ENCODE data around the gene KCNQ1OT1.

Gene KCNQ1OT1

DNA sequence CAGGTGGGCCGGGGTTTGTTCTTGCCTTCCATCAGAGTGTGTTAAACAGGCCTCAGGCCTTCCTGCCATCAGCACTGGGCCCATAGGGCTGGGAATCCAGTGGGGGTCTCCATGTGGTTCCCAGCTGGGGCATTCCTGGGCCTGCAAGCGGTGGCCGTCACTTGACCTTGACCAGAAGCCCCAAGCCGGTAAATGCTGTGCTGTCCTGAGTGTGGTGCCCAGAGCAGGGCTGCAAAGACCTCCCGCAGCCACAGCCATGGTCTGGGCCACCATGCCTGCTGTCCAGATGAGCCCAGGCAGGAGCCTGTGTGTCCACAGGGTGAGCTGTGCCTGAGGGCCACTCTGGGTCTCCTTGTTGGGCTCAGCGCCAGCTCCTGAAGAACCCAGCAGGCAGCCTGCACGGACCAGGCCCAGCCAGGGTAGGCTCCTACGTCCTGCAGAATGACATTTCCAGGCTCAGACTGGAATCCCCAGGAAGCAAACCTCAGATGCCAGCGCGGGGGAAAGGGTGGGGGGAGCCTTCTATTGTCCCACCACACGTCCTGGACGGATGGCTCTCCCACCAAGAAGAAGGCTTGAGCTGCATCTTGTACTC lies 117.3 kb downstream of the KCNQ1OT1 start:
- no peak for DNase-seq (ENCODE audit: low read depth in 2 of 2)

- no peak for DNase-seq (ENCODE audit: low read depth in 2 of 2)
Measured at GRCh38 chr11:2581931-2582350, 117.9 kb downstream of the KCNQ1OT1 start.

DNA sequence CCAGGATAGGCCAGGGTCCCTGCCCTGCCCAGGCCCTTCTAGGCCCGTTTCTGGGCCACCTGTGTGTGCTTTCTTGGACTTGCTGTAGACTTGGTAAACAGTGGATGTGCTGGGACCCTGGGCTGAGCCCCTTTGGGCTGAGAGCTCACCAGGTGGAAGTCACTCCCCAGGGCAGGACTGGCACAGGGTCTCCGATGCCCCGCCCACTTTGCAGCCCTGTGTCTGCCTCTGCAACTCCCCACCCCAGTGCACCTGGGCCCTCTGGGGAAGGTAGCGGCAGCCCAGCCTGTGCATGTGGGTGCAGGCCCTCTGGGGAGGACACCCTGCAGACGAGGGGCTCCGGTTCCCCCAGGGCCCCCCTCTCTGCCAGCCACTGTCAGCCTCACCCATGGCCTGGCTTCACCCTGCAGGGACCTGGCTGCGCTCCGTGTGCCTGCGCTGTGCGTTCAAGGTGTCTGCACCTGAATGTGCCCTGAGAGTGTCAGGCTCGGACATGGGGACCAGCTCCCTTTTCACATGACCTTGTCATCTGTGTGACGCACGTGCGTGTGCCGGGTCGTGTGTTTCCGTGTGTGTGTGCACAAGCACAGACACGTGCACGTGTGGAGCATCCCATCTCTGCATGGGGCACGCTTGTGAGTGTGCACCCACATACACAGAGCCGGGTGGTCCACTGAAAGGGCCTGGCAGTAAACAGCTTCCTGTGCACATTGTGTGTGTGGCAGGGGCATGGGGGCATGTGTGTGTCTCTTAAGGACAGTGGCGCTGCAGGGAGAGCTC lies 118.5 kb downstream of the KCNQ1OT1 start:
- no peak for DNase-seq (ENCODE audit: low read depth in 2 of 2)

GRCh38 chr11:2580571-2581001 lies 119.2 kb downstream of the KCNQ1OT1 start:
- no peak for DNase-seq (ENCODE audit: low read depth in 2 of 2)

DNA sequence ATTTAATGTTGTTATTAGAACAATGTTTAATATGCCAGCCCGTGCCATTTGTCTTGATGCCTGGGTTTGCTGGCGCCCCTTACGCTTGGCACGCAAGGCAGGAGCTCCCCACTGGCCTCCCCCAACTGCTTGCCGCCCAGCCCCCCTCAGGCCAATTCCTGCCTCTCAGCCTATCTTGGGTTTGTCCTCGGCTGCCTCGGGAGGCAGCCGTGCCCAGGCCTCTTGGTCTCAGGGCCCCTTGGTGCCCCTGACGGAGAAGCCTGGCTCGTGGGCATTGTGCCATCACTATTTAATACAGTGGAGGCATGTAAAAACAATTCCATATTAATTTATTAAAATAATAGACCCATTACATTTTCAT lies 119.8 kb downstream of the KCNQ1OT1 start:
- DNase-seq (ENCODE audit: low read depth in 2 of 2): no peak

- no peak for DNase-seq (ENCODE audit: low read depth in 2 of 2)
Measured at GRCh38 chr11:2579315-2580060, 120.3 kb downstream of the KCNQ1OT1 start.

DNA sequence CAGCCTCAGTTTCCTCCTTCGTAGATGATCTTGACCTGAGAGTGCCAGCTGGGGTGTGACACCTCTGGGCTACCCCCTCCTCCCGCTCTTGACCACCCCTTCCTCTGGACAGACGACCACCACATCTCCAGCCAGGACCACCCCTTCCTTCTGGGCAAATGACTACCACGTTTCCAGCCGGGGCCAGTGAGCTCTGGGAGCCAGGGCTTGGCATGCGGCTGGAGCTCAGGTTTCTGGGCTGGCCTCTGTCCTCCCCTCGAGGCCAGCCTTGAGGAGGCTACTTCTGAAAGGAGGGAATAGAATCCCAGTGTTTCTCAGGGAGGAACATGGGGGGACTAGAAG lies 120.9 kb downstream of the KCNQ1OT1 start:
- no peak for DNase-seq (ENCODE audit: low read depth in 2 of 2)

- no peak for DNase-seq (ENCODE audit: low read depth in 2 of 2)
Measured at GRCh38 chr11:2577991-2578928, 121.5 kb downstream of the KCNQ1OT1 start.

GRCh38 chr11:2577031-2577990 lies 122.5 kb downstream of the KCNQ1OT1 start:
- no peak for DNase-seq (ENCODE audit: low read depth in 2 of 2)

GRCh38 chr11:2576549-2576948 lies 123.2 kb downstream of the KCNQ1OT1 start:
- no peak for DNase-seq (ENCODE audit: low read depth in 2 of 2)

DNA sequence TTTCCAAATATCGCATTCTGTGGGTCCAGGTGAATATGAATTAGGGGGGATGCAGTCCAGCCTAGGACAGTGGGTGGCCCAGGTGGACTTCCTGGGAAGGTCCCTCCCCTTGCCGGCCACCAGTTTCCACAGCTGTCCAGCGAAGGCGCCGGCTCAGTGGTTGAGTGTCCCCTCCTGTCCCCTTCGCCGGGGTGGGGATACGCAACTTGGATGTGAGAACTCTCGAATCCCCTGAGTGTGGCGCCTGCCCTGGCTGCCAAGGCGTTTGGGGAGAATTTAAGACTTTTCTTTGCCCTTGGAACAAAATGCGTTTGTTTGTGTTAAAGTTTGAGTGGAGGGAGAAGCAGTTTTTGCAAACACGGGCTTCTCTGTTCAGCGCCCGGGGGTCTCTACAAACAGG lies 123.7 kb downstream of the KCNQ1OT1 start:
- DNase-seq (ENCODE audit: low read depth in 2 of 2): no peak

DNA sequence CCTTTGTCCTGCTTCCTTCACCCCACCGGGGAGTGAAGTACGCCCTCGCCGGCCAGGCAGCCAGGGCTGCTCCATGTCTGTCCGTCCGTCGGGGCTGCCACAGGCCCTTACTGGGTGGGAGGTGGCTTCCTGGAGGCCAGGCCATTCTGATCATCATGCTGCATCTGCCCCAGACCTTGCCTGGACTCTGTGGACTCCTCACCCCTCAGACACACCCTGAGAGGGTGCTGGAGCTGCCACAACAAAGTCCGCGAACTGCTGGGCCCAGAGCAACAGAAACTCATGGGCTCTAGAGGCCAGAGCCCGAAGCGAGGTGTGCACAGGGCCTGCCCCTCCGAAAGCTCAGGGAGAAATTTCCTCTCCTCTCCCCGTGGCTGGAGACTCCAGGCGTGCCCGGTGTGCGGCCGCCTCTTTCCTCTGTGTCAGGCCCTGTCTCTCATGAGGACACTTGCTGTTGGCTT lies 124.2 kb downstream of the KCNQ1OT1 start:
- no peak for DNase-seq (ENCODE audit: low read depth in 2 of 2)

DNA sequence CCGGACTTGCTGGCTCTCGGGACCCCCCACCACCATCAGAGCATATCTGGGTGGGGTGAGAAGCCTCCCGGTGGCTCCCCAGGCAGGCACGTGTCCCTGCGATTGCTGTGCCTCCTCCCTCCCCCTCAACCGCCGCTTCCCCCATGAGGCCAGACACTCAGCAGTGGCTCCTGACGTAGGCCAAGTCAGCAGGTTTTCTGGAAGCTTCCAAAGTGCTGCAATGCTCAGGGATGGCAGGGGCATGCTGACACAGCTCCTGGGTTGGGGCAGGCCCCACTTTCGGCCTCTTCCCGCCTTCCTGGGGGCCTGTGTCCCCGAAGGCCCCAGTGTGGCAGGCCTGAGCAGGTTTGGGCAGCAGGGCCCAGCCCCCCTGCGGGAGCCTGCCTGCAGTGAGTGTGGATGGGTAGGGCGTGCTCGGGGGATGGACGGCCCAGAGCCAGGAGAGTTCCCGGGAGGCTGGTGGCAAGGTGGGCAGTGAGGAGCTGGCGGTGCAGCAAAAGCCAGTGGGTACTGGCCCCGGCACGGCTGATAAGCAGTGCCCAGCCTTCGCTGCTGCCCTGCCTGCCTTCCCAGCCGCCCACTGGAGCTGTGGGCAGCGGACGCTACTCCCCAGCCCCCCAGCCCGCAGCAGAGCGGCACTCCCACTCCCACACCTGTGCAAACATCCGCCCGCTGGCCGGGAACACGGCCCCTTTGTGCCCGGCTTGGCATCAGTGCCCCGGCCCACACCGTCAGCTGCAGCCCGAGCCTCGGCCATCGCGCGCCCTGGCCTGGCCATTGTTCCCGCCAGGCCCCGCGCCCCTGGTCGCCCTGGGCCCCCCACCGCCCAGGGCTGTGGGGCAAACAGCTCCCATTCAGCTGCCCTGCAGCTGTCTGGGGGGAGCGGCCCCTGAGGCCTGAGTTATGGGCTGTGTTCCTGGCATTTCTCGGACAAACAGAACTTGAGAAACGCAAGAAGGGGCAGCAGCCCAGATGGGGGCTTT lies 125.0 kb downstream of the KCNQ1OT1 start:
- DNase-seq (ENCODE audit: low read depth in 2 of 2): no peak

- DNase-seq (ENCODE audit: low read depth in 2 of 2): no peak
Measured at GRCh38 chr11:2574043-2574552, 125.7 kb downstream of the KCNQ1OT1 start.

DNA sequence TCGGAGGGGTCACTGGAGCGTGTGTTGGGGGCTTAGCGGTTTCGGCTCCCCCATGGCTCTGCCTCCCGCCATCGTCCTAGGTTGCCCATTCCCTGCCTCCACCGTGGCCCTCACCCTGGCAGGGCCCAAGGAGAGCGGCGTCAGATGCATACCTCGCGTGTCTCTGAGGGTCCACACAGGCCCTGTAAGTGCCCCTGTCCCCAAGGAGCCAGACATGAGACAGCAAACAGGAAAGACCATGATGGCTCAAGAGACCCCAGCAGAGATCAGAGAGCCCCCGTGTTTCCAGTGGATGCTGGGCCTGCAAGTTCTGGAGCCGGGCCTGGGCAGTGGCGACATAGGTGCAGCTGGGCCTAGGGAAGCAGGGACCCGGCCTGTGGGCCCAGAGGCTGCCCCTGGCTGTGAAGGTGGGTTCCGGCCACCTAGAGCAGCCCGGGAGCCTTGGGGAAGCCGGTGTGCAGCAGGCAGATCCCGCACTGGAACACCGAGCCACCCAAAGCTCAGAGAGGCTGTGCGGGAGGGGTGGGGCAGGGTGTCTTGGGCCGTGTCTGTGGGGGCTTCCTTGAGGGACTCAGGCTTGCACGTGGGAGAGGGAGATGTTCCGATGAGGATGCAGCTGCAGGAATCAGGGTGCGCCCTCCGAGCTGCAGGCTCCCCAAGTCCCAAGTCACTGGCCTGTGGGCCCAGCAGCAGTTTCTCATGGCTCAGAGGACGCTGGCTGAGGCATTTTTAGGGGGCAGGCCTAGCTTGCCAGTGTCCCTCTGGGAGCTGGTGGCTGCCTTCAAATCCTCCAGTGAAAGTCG lies 126.4 kb downstream of the KCNQ1OT1 start:
- no peak for DNase-seq (ENCODE audit: low read depth in 2 of 2)

DNA sequence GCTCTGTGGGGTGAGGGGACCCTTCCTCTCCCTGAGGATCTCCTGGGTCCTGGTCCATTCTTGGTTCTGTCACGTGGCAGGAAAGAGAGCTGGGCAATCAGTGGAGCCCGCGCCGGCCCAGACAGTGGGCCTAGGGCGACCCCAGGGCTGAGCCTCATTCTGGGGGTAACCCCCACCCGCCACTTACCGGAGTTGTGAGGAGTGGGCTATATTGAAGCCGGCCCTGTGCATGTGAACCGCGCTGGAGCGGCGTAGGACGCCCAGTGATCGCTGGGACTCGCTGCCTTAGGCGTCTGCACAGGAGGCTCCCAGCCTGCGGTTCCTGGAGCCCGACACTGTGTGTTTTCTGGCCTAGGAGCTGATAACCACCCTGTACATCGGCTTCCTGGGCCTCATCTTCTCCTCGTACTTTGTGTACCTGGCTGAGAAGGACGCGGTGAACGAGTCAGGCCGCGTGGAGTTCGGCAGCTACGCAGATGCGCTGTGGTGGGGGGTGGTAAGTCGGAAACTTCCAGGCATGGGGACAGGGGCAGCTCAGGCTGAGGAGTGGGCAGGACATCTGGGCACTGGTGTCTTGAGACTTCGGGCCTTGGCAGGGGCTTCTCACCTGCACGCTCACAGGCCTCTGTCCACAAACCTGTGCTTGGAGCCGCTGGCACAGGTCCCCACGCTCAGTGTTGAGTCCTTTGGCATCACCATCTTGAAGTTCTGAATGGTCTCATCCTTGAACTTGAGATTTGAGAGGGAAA lies 127.1 kb downstream of the KCNQ1OT1 start:
- DNase-seq (ENCODE audit: low read depth in 2 of 2): no peak

DNA sequence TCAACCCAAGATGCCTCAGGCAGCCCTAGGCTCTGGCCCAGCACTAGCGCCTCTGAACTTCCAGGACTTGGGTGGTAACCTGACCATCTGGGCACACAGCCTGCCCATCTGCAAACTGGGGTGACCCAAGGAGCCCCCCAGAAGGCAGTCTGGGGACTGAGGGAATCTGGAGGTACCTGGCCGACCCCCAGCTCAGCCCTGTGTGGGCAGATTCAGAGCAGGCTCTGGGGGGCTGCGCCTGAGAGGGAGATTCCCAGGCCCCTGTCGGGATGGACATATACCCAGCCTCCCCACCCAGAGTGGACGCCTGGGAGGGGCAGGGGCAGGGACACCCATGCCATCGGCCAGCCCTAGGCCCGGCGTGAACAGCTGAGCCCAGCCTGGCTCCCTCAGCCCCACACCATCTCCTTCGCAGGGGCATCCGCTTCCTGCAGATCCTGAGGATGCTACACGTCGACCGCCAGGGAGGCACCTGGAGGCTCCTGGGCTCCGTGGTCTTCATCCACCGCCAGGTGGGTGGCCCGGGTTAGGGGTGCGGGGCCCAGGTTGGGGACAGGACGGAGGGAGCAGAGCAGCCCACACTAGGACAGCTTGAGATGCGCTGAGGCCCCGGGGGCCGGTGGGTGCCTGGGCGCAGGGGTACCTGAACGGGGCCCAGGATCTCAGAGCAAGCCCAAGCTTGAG lies 128.1 kb downstream of the KCNQ1OT1 start:
- DNase-seq (ENCODE audit: low read depth in 2 of 2): no peak
